H54 (cell line): Measurements from ENCODE around the gene TEAD1.
A peak's percentile ranks its signal among the peaks of the same experiment; 100 is the strongest.

ENCODE experiments used
- DNase-seq: peaks from one replicate; pipeline ENCODE4 v3.0.0; 2011; ENCODE audit warnings: low spot score, mixed read lengths; ENCODE audit not compliant: insufficient read length
- FAIRE-seq: peaks from 3 replicates; lab custom pipeline; 2011; peaks lifted over from hg19 to GRCh38; lab: Jason Lieb, UNC
- POLR2A ChIP-seq: IDR thresholded peaks from 2 replicates; pipeline ENCODE4 v1.6.1; 2011; ENCODE audit warnings: low read depth, mild to moderate bottlenecking, low read length

TEAD1 gene

DNA sequence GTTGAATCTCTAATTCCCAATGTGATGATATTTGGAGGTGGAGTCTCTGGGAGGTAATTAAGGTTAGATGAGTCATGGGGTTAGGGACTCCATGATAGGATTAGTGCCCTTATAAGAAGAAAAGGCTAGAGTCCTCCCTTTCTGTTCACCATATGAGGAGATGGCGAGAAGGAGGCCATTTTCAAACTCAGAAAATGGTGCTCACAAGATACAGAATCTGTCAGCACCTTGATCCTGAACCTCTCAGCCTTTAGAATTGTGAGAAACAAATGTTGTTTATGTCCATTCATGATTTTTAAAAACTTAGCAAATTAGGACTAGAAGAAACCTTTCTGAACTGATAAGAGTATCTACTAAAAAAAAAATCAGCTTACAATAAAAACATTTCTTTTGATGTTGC is 277.2 kb downstream of the TEAD1 start:
- TF ChIP-seq POLR2A, result no peak
- FAIRE-seq, result no peak

DNA sequence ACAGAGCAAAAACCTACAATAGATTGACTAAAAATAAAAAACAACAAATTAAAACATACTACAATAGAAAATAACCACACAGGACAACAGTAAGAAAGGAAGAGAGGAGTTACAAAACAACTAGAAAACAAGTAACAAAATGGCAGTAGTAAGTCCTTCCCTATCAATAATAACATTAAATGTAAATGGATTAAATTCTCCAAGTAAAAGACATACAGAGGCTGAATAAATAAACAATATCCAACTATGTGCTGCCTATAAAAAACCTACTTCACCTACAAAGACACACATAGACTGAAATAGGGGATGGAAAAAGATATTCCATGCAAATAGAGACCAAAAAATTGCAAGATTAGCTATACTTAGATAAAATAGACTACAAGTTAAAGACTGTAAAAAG is 277.9 kb downstream of the TEAD1 start:
- no peak for DNase-seq
- no peak for FAIRE-seq

More for the DNA sequence above, 277.2 kb downstream of the TEAD1 start:
- DNase-seq, result no peak

DNA sequence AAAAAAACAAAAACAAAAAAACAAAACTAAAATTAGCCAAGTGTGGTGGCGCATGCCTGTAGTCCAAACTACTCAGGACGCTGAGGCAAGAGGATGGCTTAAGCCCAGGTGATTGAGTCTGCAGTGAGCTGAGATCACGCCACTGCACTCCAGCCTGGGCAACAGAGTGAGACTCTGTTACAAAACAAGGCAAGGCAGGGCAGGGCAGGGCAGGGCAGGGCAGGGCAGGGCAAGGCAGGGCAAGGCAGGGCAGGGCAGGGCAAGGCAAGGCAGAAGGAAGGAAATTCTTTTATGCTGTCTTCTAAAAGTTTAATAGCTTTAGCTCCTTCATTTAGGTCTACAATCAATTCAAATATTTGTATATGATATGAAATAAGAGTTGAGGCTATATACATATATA is 284.8 kb downstream of the TEAD1 start:
- no peak for TF ChIP-seq POLR2A
- FAIRE-seq, result no peak

More for the DNA sequence above, 277.9 kb downstream of the TEAD1 start:
- no peak for TF ChIP-seq POLR2A

DNA sequence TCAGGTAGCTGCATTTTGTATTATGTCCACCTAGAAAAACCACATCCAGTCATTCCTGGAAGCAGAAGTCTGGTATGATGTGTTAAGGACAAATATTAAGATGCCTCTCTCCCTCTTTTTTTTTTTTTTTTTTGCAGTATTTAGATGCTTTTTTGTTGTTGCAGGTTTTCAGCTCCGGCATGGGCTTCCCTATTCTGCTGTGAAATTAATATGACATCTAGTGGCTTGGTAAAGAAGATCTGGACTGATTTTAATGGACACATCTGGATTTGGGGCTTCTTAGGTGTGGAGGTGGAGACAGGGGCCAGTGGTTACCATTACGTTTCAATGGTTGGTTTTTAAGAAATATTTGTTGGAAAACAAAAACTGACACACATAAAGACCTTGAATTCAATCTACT is 287.4 kb downstream of the TEAD1 start:
- FAIRE-seq, result no peak
- TF ChIP-seq POLR2A, result no peak
- no peak for DNase-seq

More for the DNA sequence above, 284.8 kb downstream of the TEAD1 start:
- no peak for DNase-seq

DNA sequence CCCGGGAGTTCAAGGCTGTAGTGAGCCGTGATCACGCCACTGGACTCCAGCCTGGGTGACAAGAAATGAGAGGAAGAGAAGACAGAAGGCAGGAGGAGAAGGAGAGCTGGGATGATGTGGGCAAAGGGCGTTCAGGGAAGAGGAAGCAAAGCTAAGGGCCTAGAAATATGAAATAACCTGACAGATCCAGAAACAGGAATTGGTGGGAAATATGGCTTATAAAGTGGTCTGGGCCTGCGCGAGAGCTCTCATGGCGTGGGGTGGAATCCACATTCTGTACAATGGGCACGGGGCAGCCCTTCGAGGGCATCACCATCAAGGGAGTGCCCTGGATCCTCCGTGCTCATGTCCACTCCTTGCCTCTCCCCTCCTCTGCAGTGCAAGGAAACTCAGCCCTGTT is 288.1 kb downstream of the TEAD1 start:
- no peak for DNase-seq
- no peak for FAIRE-seq
- no peak for TF ChIP-seq POLR2A

DNA sequence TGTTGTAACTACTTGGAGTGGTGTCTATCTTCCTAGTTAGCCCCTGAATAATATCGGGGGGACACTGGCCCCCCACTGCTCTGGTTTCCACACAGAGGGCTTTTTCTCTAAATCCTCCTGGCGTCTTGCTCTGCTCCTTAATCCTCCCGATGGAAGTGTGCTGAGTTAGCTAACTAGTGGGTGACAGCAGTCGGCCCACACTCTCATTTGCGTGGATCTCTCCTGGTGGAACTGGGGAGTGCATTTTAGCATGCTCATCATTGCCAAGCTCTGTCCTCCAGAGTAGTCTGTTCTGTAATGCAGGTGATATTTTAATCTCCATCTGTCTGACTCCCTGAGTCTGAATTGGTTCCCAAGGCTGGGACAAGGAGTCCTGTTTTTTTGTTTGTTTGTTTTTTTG is 288.8 kb downstream of the TEAD1 start:
- TF ChIP-seq POLR2A, result no peak
- FAIRE-seq, result no peak

DNA sequence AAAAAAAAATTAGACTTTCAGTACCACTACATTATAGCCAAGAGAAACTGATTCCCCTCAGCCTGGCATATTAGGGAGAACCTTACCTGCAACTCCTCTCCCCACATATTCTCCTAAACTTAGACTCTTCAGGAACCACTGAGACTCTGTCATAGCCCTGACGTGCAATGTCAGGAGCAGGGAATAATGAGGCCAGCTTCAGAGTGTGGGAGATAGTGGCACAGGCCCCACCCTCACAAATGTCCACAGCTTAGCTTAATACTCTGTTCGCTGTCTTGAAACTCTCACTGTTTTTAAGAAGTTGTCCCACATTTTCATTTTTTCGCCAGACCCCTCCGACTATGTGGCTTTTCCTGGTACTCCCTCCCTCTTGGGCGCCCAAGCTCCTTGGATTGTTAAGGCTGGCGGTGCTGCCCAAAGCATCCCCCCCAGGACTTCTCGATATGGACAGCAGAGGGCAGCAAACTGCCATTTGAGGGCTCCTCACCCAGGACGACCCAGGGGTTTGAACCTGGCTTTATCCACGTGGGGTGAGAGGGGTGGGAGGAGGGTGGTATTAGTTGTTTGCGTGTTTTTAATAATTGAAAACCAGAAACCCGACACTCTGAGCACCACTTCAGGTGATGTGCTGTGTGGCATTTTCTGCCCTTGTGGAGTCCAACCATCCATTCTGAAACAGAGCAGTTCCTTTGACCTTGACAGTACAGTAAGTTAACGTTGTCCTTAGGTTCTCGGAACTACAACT is 289.7 kb downstream of the TEAD1 start:
- TF ChIP-seq POLR2A, result no peak
- FAIRE-seq (no peak), DNase-seq (peak; percentile 79)

More for the DNA sequence above, 288.8 kb downstream of the TEAD1 start:
- no peak for DNase-seq

DNA sequence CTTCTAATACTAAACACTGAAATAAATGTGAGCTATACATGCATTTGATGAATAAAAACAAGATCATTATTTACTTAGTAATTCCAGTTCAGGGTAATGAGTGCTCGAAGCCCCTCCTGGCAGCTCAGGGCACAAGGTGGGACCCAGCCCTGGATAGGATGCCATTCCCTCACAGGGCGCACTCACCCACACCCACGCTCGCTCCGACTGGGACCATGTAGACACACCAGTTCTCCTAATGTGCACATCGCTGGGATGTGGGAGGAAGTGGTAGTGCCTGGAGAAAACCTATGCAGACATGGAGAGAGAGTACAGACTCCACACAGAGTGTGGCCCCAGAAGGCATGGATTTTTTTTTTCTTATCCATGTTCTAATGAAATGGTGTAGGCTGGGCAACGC is 290.4 kb downstream of the TEAD1 start:
- DNase-seq (no peak), FAIRE-seq (no peak)
- TF ChIP-seq POLR2A, result no peak

DNA sequence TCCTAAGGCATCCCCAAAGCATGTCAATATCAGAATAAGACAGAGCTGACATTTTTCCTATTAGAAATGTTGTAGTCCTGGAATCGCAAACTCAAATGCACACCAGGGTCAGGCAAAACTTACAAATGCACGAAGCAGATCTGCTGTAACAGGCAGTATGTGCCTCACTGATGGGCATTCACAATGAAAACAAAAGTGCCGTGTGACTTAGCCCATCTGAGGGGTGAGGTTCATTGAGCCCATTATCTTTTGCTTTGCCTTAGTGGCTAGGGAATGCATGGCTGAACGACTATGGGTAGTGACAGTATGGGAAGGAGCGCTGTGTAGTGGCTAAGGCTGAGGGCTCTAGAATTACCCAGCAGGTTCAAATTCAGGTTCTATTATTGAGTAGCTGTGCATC is 291.8 kb downstream of the TEAD1 start:
- no peak for TF ChIP-seq POLR2A
- FAIRE-seq (no peak), DNase-seq (no peak)

DNA sequence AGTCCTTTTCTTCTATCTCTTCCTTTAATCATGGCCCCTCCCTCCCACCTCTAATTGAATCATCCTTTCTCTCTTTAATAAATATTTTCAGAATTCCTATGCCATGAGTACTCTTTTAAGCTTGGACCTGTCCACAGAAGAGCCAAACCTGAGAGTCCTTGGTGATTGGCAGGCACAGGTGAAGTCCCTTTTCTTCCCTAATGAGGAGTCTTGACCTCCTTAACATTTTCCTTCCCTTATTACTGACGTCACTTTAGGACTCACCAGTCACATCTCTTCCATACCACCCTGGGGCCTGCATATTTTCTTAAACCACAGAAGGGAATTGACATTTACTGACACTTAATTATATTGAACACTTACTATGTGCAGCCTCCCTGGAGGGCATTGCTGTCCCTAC is 293.9 kb downstream of the TEAD1 start:
- no peak for FAIRE-seq
- no peak for TF ChIP-seq POLR2A
- DNase-seq, result no peak

DNA sequence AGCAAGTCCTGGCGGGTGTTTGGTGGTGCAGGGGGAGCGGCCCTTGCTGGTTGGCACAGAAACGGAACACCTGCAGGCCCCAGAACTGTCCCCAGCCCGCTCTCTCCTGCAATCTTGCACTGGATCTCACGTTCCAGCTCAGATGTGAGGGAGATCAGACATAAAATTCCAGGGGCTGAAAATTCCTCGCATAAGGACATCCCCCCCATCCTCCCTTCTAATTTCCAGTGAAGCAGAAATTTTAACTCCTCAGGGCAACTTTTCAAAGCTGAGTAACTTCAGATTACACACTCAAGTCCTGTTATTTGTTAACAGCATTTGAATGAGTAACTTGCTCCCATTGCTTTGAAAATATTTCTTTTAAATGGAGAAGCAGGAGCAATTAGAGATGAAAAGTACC is 294.6 kb downstream of the TEAD1 start:
- TF ChIP-seq POLR2A, result no peak
- FAIRE-seq (no peak), DNase-seq (no peak)

DNA sequence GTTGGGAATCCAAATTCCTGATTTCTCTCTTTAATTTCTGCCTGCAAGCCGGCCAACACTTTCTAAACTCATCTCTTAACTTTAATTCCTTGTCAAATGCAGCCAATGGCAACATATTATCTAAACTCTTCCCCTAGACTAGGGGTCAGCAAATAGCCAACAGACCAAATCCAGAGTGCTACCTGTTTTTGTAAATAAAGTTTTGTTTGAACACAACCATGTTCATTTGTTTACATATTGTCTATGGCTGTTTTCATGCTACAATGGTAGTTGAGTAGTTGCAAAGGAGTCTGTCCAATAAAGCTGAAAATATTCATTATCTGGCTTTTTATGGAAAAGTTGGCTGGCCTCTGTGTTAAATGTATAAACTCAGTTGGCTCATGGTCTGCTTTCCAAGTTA is 297.7 kb downstream of the TEAD1 start:
- TF ChIP-seq POLR2A, result no peak
- DNase-seq (no peak), FAIRE-seq (no peak)

DNA sequence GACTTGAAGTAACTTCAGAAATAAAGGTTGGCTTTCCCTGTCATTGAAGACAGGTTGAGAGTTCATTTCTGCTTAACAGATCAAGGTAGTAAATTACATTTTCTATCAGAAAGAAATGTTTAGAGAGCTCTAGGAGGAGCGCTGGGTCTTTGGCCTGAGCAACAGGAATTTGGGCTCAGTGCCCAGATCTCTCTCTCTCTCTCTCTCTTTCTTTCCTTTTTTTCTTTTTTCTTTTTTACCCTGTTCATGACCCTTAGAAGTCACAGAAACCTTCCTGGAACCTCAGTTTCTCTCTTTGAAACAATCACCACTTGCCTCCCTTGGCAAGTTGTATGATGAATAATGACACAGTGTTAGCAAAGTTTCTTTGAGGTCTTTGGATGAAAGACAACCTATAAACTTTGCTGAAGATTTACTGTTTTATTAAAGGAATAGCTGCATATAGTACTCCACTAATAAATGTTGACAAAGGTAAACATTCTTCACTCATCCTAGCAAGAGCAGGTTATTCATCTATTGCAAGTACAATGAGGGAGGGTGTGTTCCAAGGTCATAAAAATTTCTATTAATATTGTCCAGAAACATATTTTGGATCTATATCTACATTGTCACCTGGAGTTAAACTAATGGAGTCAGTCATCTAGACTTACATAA is 299.4 kb downstream of the TEAD1 start:
- DNase-seq (no peak), FAIRE-seq (no peak)
- no peak for TF ChIP-seq POLR2A

DNA sequence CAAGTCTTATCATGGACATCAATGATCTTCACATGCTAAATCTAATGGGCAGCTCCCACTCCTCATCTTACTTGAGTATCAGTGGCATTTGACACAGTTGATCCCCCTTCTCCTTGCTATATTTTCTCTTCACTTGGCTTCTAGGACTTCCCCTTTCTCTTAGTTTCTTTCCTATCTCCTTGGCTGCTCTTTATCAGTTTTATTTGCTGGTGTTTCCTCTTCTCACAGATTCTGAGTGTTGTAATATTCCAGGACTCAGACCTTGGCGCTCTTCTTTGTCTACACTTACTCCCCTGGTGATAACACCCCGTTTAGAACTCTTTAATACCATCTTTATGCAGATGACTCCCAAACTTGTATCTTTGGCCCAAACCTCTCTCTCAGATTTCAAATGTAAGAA is 301.0 kb downstream of the TEAD1 start:
- no peak for DNase-seq
- TF ChIP-seq POLR2A, result no peak
- FAIRE-seq, result no peak
